Activated T-helper 2 cell treated with anti-CD3 and anti-CD28 coated beads, Interferon-gamma antibody, Interleukin-2, Interleukin-4, amounts not matched to agents 10 μg/mL and 5 μg/mL and 100 μg/mL, durations not matched to agents 14 hours and 24 hours and 36 hours (primary cell): ENCODE measurements around the gene PRKD1. TPM values are rescaled to one million over a fixed set of nuclear protein-coding genes. Genes with fewer than 3 reads are reported as not detected.

Experiments used
- DNase-seq: peaks from one replicate; pipeline ENCODE4 v3.0.0; 2021; ENCODE audit warnings: low spot score
- H3K27ac Mint-ChIP-seq: one replicate; pipeline ENCODE4 v1.8.0; 2021; ENCODE audit warnings: mixed read lengths
- H3K27me3 Mint-ChIP-seq: one replicate; pipeline ENCODE4 v1.8.0; 2021; ENCODE audit warnings: low read depth, mixed read lengths
- H3K36me3 Mint-ChIP-seq: one replicate; pipeline ENCODE4 v1.8.0; 2021; ENCODE audit warnings: low read depth, mixed read lengths
- H3K4me1 Mint-ChIP-seq: one replicate; pipeline ENCODE4 v1.8.0; 2021; ENCODE audit warnings: low read depth, mixed read lengths
- H3K4me3 Mint-ChIP-seq: one replicate; pipeline ENCODE4 v1.8.0; 2021; ENCODE audit warnings: low read depth, mild to moderate bottlenecking, moderate library complexity, mixed read lengths
- H3K9me3 Mint-ChIP-seq: one replicate; pipeline ENCODE4 v1.8.0; 2021; ENCODE audit warnings: mixed read lengths
- intact Hi-C: fragments of 100-400 bp; cut with micrococcal nuclease; formaldehyde crosslinking; loops from one replicate; pipeline ENCODE4 v1.15.1; 2023
- total RNA-seq: library from RNA; stranded (reverse); gene quantifications from 2 replicates; pipeline ENCODE4 v1.2.3, GENCODE V29; 2022

PRKD1 gene
- total RNA-seq, 1 donor from 2014 or later, result not detected

GRCh38 chr14:29566194-29566593, 361.5 kb downstream of the PRKD1 start:
- H3K27ac Mint-ChIP-seq, result no peak overlapping the region
- no peaks in the 10 kb centered on the region for H3K4me1 Mint-ChIP-seq
- no peak for DNase-seq
- H3K9me3 Mint-ChIP-seq, result peaks cover 50% of the 10 kb centered on the region
- intact Hi-C loops, result no loop called here
- no peaks in the 10 kb centered on the region for H3K36me3 Mint-ChIP-seq
- no peak overlapping the region for H3K4me3 Mint-ChIP-seq
- no peaks in the 10 kb centered on the region for H3K27me3 Mint-ChIP-seq

GRCh38 chr14:29558516-29558915, 369.1 kb downstream of the PRKD1 start:
- Mint-ChIP-seq H3K27ac (no peak overlapping the region), H3K4me1 (no peaks in the 10 kb centered on the region), H3K4me3 (no peak overlapping the region), H3K27me3 (no peaks in the 10 kb centered on the region), H3K36me3 (no peaks in the 10 kb centered on the region), H3K9me3 (peaks cover 7% of the 10 kb centered on the region)
- DNase-seq, result no peak
- intact Hi-C loops, result no loop called here

GRCh38 chr14:29554335-29554734, 373.3 kb downstream of the PRKD1 start:
- intact Hi-C loops, result no loop called here
- H3K4me3 Mint-ChIP-seq, result no peak overlapping the region

GRCh38 chr14:29553427-29553826, 374.2 kb downstream of the PRKD1 start:
- Mint-ChIP-seq H3K27me3 (no peaks in the 10 kb centered on the region), H3K27ac (no peak overlapping the region), H3K4me1 (no peaks in the 10 kb centered on the region), H3K36me3 (no peaks in the 10 kb centered on the region), H3K4me3 (no peak overlapping the region), H3K9me3 (peaks cover 7% of the 10 kb centered on the region)
- DNase-seq, result no peak
- intact Hi-C loops, result no loop called here

More at GRCh38 chr14:29554335-29554734, 373.3 kb downstream of the PRKD1 start:
- Mint-ChIP-seq H3K27ac (no peak overlapping the region), H3K4me1 (no peaks in the 10 kb centered on the region), H3K36me3 (no peaks in the 10 kb centered on the region), H3K9me3 (peaks cover 7% of the 10 kb centered on the region), H3K27me3 (no peaks in the 10 kb centered on the region)
- no peak for DNase-seq

- Mint-ChIP-seq H3K9me3 (no peaks in the 10 kb centered on the region), H3K27me3 (no peaks in the 10 kb centered on the region), H3K36me3 (no peaks in the 10 kb centered on the region), H3K4me1 (no peaks in the 10 kb centered on the region), H3K27ac (no peak overlapping the region), H3K4me3 (no peak overlapping the region)
- no peak for DNase-seq
- intact Hi-C loops, result loop anchor here (2.0 kb wide), 1 partner anchor 666 kb away; no protein-coding TSS in a partner anchor
Observed at GRCh38 chr14:29548948-29549370, 378.7 kb downstream of the PRKD1 start.

GRCh38 chr14:29545714-29546113, 381.9 kb downstream of the PRKD1 start:
- H3K4me1 Mint-ChIP-seq, result no peaks in the 10 kb centered on the region
- no peak overlapping the region for H3K4me3 Mint-ChIP-seq
- H3K27ac Mint-ChIP-seq, result no peak overlapping the region
- H3K9me3 Mint-ChIP-seq, result no peaks in the 10 kb centered on the region
- DNase-seq, result no peak
- intact Hi-C loops, result no loop called here
- no peaks in the 10 kb centered on the region for H3K27me3 Mint-ChIP-seq
- H3K36me3 Mint-ChIP-seq, result no peaks in the 10 kb centered on the region

- Mint-ChIP-seq H3K9me3 (peaks cover 11% of the 10 kb centered on the region), H3K4me3 (no peak overlapping the region), H3K27me3 (no peaks in the 10 kb centered on the region), H3K36me3 (no peaks in the 10 kb centered on the region), H3K27ac (no peak overlapping the region), H3K4me1 (no peaks in the 10 kb centered on the region)
- no peak for DNase-seq
- intact Hi-C loops, result no loop called here
Observed at GRCh38 chr14:29536886-29537511, 390.6 kb downstream of the PRKD1 start.

GRCh38 chr14:29529418-29529817, 398.2 kb downstream of the PRKD1 start:
- H3K4me1 Mint-ChIP-seq, result no peaks in the 10 kb centered on the region

GRCh38 chr14:29528889-29529288, 398.8 kb downstream of the PRKD1 start:
- Mint-ChIP-seq H3K4me1 (no peaks in the 10 kb centered on the region), H3K4me3 (no peak overlapping the region), H3K36me3 (no peaks in the 10 kb centered on the region), H3K9me3 (peaks cover 14% of the 10 kb centered on the region), H3K27ac (no peak overlapping the region), H3K27me3 (no peaks in the 10 kb centered on the region)
- DNase-seq, result no peak
- intact Hi-C loops, result no loop called here

More at GRCh38 chr14:29529418-29529817, 398.2 kb downstream of the PRKD1 start:
- Mint-ChIP-seq H3K4me3 (no peak overlapping the region), H3K36me3 (no peaks in the 10 kb centered on the region), H3K27ac (no peak overlapping the region), H3K9me3 (peaks cover 18% of the 10 kb centered on the region), H3K27me3 (no peaks in the 10 kb centered on the region)
- intact Hi-C loops, result no loop called here
- no peak for DNase-seq

GRCh38 chr14:29527286-29527685, 400.4 kb downstream of the PRKD1 start:
- H3K27ac Mint-ChIP-seq, result no peak overlapping the region
- no peaks in the 10 kb centered on the region for H3K27me3 Mint-ChIP-seq
- H3K9me3 Mint-ChIP-seq, result peaks cover 10% of the 10 kb centered on the region
- H3K4me3 Mint-ChIP-seq, result no peak overlapping the region
- no peaks in the 10 kb centered on the region for H3K36me3 Mint-ChIP-seq
- intact Hi-C loops, result no loop called here
- no peak for DNase-seq
- H3K4me1 Mint-ChIP-seq, result no peaks in the 10 kb centered on the region
